Measurements from ENCODE around the gene NUP153.

Gene NUP153

DNA sequence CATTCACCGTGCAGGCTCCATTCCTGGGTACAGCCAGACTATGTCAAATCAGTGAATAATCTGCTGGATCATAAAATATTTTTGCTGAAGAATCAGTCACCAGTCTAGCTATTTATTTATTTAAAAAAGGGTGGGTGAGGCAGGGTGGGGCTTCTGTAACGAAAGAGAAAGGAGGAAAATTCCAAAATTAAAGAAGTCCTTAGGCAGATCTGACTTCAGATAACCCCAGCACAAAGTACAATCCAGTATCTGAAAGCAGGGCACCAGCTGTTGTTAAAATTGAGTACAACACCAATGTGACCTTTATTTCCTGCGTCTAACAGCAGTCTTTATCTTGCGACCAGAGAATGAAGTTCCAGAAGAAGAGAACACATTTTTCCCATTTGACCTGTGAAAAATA, 90.9 kb downstream of the NUP153 start:
- TF ChIP-seq ELF4 (IDR thresholded peaks at IDR 0.05), result no peak
- TF ChIP-seq, protein P1, sequence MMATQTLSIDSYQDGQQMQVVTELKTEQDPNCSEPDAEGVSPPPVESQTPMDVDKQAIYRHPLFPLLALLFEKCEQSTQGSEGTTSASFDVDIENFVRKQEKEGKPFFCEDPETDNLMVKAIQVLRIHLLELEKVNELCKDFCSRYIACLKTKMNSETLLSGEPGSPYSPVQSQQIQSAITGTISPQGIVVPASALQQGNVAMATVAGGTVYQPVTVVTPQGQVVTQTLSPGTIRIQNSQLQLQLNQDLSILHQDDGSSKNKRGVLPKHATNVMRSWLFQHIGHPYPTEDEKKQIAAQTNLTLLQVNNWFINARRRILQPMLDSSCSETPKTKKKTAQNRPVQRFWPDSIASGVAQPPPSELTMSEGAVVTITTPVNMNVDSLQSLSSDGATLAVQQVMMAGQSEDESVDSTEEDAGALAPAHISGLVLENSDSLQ (IDR thresholded peaks at IDR 0.05), result no peak
- no peak for TF ChIP-seq SP1 (IDR thresholded peaks at IDR 0.05)
- TF ChIP-seq NFRKB (IDR thresholded peaks at IDR 0.05), result no peak
- no peak for TF ChIP-seq FOXM1 (IDR thresholded peaks at IDR 0.05; ENCODE audit: borderline replicate concordance)
- no peak for TF ChIP-seq ZNF384 (IDR thresholded peaks at IDR 0.05)
- no peak for TF ChIP-seq TARDBP (IDR thresholded peaks at IDR 0.05)
- TF ChIP-seq CTBP1 (IDR thresholded peaks at IDR 0.05; ENCODE audit: borderline replicate concordance), result no peak
- no peak for TF ChIP-seq ARNT (IDR thresholded peaks at IDR 0.05)
- no peak for TF ChIP-seq SUZ12 (IDR thresholded peaks at IDR 0.05)
- no peak for TF ChIP-seq HDGF (IDR thresholded peaks at IDR 0.05; ENCODE audit: borderline replicate concordance)
- no peak for TF ChIP-seq FOXK2 (IDR thresholded peaks at IDR 0.05)
- TF ChIP-seq L3MBTL2 (conservative IDR thresholded peaks at IDR 0.05), result no peak
- no peak for TF ChIP-seq LEF1 (IDR thresholded peaks at IDR 0.05; ENCODE audit: borderline replicate concordance)
- TF ChIP-seq BHLHE40 (IDR thresholded peaks at IDR 0.05; ENCODE audit: borderline replicate concordance), result no peak
- no peak for TF ChIP-seq FOXA1 (IDR thresholded peaks at IDR 0.05)
- DNase-seq (ENCODE audit: extremely low spot score), result no peak
- POLR2A ChIA-PET, result no interaction called here
- CTCF ChIA-PET, result no interaction called here

- ChIA-PET POLR2A (interaction anchor here (2.7 kb wide), 1 partner anchor 12 kb away, joined by 14 read pairs; the partner anchor contains the start of gene FAM8A1), CTCF (no interaction called here)
- no peak for TF ChIP-seq FOXA1 (IDR thresholded peaks at IDR 0.05)
- no peak for TF ChIP-seq L3MBTL2 (conservative IDR thresholded peaks at IDR 0.05)
- TF ChIP-seq LEF1 (IDR thresholded peaks at IDR 0.05; ENCODE audit: borderline replicate concordance), result no peak
- TF ChIP-seq SUZ12 (IDR thresholded peaks at IDR 0.05), result no peak
- no peak for TF ChIP-seq HDGF (IDR thresholded peaks at IDR 0.05; ENCODE audit: borderline replicate concordance)
- TF ChIP-seq SP1 (IDR thresholded peaks at IDR 0.05), result no peak
- no peak for TF ChIP-seq NFRKB (IDR thresholded peaks at IDR 0.05)
- no peak for TF ChIP-seq ELF4 (IDR thresholded peaks at IDR 0.05)
- no peak for TF ChIP-seq FOXK2 (IDR thresholded peaks at IDR 0.05)
- no peak for TF ChIP-seq ZNF384 (IDR thresholded peaks at IDR 0.05)
- no peak for TF ChIP-seq ARNT (IDR thresholded peaks at IDR 0.05)
- no peak for TF ChIP-seq BHLHE40 (IDR thresholded peaks at IDR 0.05; ENCODE audit: borderline replicate concordance)
- no peak for TF ChIP-seq FOXM1 (IDR thresholded peaks at IDR 0.05; ENCODE audit: borderline replicate concordance)
Observed at GRCh38 chr6:17612048-17612447, 94.7 kb downstream of the NUP153 start.

DNA sequence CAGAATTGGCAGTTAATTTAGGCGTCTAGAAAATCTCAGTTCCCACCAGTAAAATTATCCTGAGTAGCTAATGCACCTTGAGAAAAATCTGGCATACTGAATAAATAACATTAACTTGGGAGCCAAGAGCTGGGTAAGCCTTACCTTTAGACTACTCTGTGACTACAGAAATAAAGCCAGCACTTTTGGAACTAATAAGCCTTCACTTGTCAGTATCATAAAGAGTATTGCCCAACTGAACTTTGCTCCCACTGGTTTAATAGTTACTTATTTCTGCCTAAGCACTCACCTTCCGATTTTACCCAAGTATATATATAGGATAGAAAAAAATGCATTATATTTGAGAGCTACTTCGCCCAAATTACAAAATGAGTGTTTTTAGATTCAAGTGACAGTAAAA, 95.9 kb downstream of the NUP153 start:
- POLR2A ChIA-PET, result interaction anchor here (2.7 kb wide), 1 partner anchor 10 kb away, joined by 14 read pairs; the partner anchor contains the start of gene FAM8A1
- no peak for DNase-seq (ENCODE audit: extremely low spot score)
- CTCF ChIA-PET, result no interaction called here
- TF ChIP-seq NFRKB (IDR thresholded peaks at IDR 0.05), result no peak
- TF ChIP-seq ZNF384 (IDR thresholded peaks at IDR 0.05), result no peak
- no peak for TF ChIP-seq TARDBP (IDR thresholded peaks at IDR 0.05)
- TF ChIP-seq SUZ12 (IDR thresholded peaks at IDR 0.05), result no peak

More at GRCh38 chr6:17612048-17612447, 94.7 kb downstream of the NUP153 start:
- DNase-seq (ENCODE audit: extremely low spot score), result no peak

DNA sequence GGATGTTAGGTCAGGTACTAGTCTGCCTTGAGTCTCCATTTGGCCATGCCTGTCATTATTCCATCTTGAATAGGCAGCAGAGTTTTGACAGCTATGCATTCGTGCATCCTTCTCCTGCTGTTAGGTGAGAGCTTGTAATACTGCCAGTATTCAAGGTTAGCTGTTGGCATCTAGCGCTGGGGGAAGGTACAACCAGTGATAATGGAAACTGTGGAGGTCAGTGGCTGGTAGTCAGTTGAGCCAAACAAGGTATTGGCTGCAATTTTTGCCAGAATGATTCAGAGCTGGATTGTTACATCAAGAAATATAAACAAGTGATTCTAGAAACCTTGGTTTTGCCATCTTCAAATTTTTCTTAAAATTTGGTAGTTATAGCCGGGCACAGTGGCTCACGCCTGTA, 100.1 kb downstream of the NUP153 start:
- POLR2A ChIA-PET, result no interaction called here
- no peak for DNase-seq (ENCODE audit: extremely low spot score)
- TF ChIP-seq ZNF384 (IDR thresholded peaks at IDR 0.05), result no peak
- no peak for TF ChIP-seq LEF1 (IDR thresholded peaks at IDR 0.05; ENCODE audit: borderline replicate concordance)
- no peak for TF ChIP-seq ARNT (IDR thresholded peaks at IDR 0.05)
- TF ChIP-seq FOXK2 (IDR thresholded peaks at IDR 0.05), result no peak
- no peak for TF ChIP-seq FOXM1 (IDR thresholded peaks at IDR 0.05; ENCODE audit: borderline replicate concordance)
- no peak for TF ChIP-seq SUZ12 (IDR thresholded peaks at IDR 0.05)
- TF ChIP-seq BHLHE40 (IDR thresholded peaks at IDR 0.05; ENCODE audit: borderline replicate concordance), result no peak
- no peak for TF ChIP-seq FOXA1 (IDR thresholded peaks at IDR 0.05)
- TF ChIP-seq HDGF (IDR thresholded peaks at IDR 0.05; ENCODE audit: borderline replicate concordance), result no peak
- no peak for TF ChIP-seq L3MBTL2 (conservative IDR thresholded peaks at IDR 0.05)
- CTCF ChIA-PET, result no interaction called here

DNA sequence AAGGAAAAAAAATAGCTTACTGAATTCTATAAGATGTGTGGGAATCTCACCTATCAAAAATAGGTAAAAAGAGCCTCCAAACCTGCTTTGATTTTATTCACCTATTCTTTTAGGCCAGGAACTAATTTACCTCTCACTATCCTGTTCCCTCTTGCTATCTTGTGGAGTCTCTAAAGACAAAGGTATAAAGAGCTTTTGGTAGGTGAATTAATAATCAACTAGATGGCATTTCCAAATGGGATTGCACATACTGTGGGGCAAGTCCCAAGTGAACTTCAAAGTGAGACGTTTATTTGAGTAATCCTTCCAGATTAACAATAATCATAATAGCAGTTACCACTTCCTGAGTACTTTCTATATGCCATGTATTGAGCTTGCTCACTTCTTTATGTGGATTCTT, 103.8 kb downstream of the NUP153 start:
- TF ChIP-seq LEF1 (IDR thresholded peaks at IDR 0.05; ENCODE audit: borderline replicate concordance) (no peak), TARDBP (IDR thresholded peaks at IDR 0.05) (no peak), FOXA1 (IDR thresholded peaks at IDR 0.05) (no peak), ARNT (IDR thresholded peaks at IDR 0.05) (no peak), HDGF (IDR thresholded peaks at IDR 0.05; ENCODE audit: borderline replicate concordance) (no peak), BHLHE40 (IDR thresholded peaks at IDR 0.05; ENCODE audit: borderline replicate concordance) (no peak), L3MBTL2 (conservative IDR thresholded peaks at IDR 0.05) (no peak), NFRKB (IDR thresholded peaks at IDR 0.05) (no peak)
- TF ChIP-seq, protein P1 (IDR thresholded peaks at IDR 0.05), result no peak
- ChIA-PET CTCF (no interaction called here), POLR2A (no interaction called here)
- no peak for DNase-seq (ENCODE audit: extremely low spot score)

DNA sequence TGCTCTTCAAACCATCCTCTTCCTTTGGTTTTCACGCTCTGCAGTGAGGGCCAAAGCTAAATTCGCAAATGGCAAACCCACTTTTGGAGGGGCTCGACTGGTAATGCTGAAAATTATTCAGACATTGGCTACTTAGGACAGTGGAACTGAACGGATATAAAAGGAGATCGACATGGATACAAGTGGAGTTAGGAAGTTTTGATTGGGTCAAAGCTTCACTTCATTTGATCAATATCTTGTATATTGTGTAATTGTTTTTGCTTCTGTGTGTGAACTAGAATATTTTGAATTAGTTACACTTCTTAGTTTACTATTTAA, 105.4 kb downstream of the NUP153 start:
- ChIA-PET CTCF (interaction anchor here (1.2 to 1.9 kb wide), 2 partner anchors 100 to 203 kb away, joined by 4 read pairs; no protein-coding TSS in a partner anchor), POLR2A (interaction anchor here (1.7 to 2.4 kb wide), 2 partner anchors 11 to 105 kb away, joined by 10 to 14 read pairs; partner anchors contain the start of gene NUP153)
- no peak for DNase-seq (ENCODE audit: extremely low spot score)
- no peak for TF ChIP-seq ELF4 (IDR thresholded peaks at IDR 0.05)

GRCh38 chr6:17600527-17601385, 106.0 kb downstream of the NUP153 start:
- peak; percentile 34 for DNase-seq (ENCODE audit: extremely low spot score)
- ChIA-PET CTCF (interaction anchor here (1.2 to 1.9 kb wide), 2 partner anchors 101 to 204 kb away, joined by 4 read pairs; no protein-coding TSS in a partner anchor), POLR2A (interaction anchor here (0.9 to 2.4 kb wide), 8 partner anchors 9 to 410 kb away, joined by 3 to 14 read pairs (median 4); partner anchors contain the start of genes CAP2 and NUP153)
- TF ChIP-seq L3MBTL2 (conservative IDR thresholded peaks at IDR 0.05), result peak; percentile 75
- TF ChIP-seq FOXK2 (IDR thresholded peaks at IDR 0.05), result no peak
- TF ChIP-seq LEF1 (IDR thresholded peaks at IDR 0.05; ENCODE audit: borderline replicate concordance), result peak; percentile 51; the same call in 1 of the 2 replicates
- TF ChIP-seq ZNF384 (IDR thresholded peaks at IDR 0.05), result no peak

Data from HEK293T (cell line).